ENCODE results near the gene OTOP3.

OTOP3 gene

GRCh38 chr17:74987418-74987908 lies 51.8 kb downstream of the OTOP3 start, which contains the start of gene CDR2L:
CDR2L (plus strand) TSS chr17:74987632; CDS start chr17:74988044, 412 bp downstream.
- DNase-seq (ENCODE audit: low read depth), result peak; percentile 91

GRCh38 chr17:74987909-74988711 lies 52.4 kb downstream of the OTOP3 start:
- DNase-seq (ENCODE audit: low read depth), result no peak

- DNase-seq (ENCODE audit: low read depth), result no peak
Measured at GRCh38 chr17:74990581-74991105, 54.9 kb downstream of the OTOP3 start.

GRCh38 chr17:74992223-74992622 lies 56.5 kb downstream of the OTOP3 start:
- no peak for DNase-seq (ENCODE audit: low read depth)

GRCh38 chr17:74994440-74994839 lies 58.7 kb downstream of the OTOP3 start:
- DNase-seq (ENCODE audit: low read depth), result no peak

GRCh38 chr17:74995847-74996246 lies 60.1 kb downstream of the OTOP3 start:
- no peak for DNase-seq (ENCODE audit: low read depth)

- DNase-seq (ENCODE audit: low read depth), result no peak
Measured at GRCh38 chr17:74998783-74999182, 63.1 kb downstream of the OTOP3 start.

- no peak for DNase-seq (ENCODE audit: low read depth)
Measured at GRCh38 chr17:74999523-74999922, 63.8 kb downstream of the OTOP3 start.
